ENCODE results near the gene RBM34.
"Not testable (repeated sequence)": the region's sequence is repeated elsewhere in the genome, so short reads cannot be mapped to it uniquely, and the experiment has no call there.

RBM34 gene

GRCh38 chr1:235091319-235092044 is 69.6 kb downstream of the RBM34 start:
- not testable (repeated sequence) for DNase-seq (ENCODE audit: low read depth in 2 of 2)

- DNase-seq (ENCODE audit: low read depth in 2 of 2), result no peak
These were observed 70.5 kb downstream of the RBM34 start for GRCh38 chr1:235090406-235091069.

GRCh38 chr1:235088907-235089306 is 72.1 kb downstream of the RBM34 start:
- DNase-seq (ENCODE audit: low read depth in 2 of 2), result no peak

GRCh38 chr1:235088430-235088829 is 72.6 kb downstream of the RBM34 start:
- DNase-seq (ENCODE audit: low read depth in 2 of 2), result no peak

GRCh38 chr1:235087906-235088305 is 73.1 kb downstream of the RBM34 start:
- DNase-seq (ENCODE audit: low read depth in 2 of 2), result no peak

- DNase-seq (ENCODE audit: low read depth in 2 of 2), result not testable (repeated sequence)
These were observed 75.5 kb downstream of the RBM34 start for GRCh38 chr1:235085411-235086117.
